ENCODE measurements around the gene UBTD1. TPM values are rescaled to one million over a fixed set of nuclear protein-coding genes. Genes with fewer than 3 reads are reported as not detected.

The UBTD1 gene
- total RNA-seq, 1 donor from 2014 or later, result 32.5 TPM

GRCh38 chr10:97529685-97530465 is 31.2 kb downstream of the UBTD1 start:
- Histone ChIP-seq H3K36me3 (ENCODE audit: control insufficient read depth, insufficient read depth, low read length) (no peaks in the 10 kb centered on the region), H3K4me3 (ENCODE audit: low read depth, low read length) (no peak overlapping the region), H3K27me3 (ENCODE audit: control insufficient read depth, insufficient read depth, low read length) (no peaks in the 10 kb centered on the region)
- no peak for DNase-seq (ENCODE audit: low read depth)
- TF ChIP-seq, protein P1, sequence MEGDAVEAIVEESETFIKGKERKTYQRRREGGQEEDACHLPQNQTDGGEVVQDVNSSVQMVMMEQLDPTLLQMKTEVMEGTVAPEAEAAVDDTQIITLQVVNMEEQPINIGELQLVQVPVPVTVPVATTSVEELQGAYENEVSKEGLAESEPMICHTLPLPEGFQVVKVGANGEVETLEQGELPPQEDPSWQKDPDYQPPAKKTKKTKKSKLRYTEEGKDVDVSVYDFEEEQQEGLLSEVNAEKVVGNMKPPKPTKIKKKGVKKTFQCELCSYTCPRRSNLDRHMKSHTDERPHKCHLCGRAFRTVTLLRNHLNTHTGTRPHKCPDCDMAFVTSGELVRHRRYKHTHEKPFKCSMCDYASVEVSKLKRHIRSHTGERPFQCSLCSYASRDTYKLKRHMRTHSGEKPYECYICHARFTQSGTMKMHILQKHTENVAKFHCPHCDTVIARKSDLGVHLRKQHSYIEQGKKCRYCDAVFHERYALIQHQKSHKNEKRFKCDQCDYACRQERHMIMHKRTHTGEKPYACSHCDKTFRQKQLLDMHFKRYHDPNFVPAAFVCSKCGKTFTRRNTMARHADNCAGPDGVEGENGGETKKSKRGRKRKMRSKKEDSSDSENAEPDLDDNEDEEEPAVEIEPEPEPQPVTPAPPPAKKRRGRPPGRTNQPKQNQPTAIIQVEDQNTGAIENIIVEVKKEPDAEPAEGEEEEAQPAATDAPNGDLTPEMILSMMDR (IDR thresholded peaks at IDR 0.05; ENCODE audit: insufficient read depth, low read length, poor library complexity, severe bottlenecking), result no peak

DNA sequence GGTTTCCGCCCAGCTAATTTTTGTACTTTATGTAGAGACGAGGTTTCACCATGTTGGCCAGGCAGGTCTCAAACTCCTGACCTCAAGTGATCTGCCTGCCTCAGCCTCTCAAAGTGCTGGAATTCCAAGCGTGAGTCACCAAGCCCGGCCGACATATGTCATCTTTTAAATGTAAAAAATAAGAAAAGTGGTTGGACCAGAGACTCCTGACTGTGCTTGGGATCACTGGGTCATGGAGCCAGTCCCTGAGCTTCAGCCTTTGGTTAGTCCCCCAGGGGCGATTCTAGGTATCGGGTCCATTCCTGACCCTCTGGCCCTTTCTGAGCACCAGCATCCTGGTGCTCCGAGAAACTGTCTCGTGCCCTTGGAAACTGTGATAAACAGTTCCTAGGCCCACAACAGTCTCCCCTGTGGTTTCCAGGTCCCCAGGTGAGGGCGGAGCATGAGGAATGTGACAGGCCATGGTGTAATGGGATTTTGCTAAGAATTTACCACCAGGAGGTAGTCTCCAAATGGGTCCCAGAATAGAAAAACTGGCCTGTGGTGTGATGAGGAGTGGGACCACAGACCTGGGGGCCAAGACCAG is 32.8 kb downstream of the UBTD1 start:
- Histone ChIP-seq H3K27me3 (ENCODE audit: control insufficient read depth, insufficient read depth, low read length) (no peaks in the 10 kb centered on the region), H3K4me3 (ENCODE audit: low read depth, low read length) (no peak overlapping the region), H3K36me3 (ENCODE audit: control insufficient read depth, insufficient read depth, low read length) (no peaks in the 10 kb centered on the region)
- TF ChIP-seq, protein P1 (IDR thresholded peaks at IDR 0.05; ENCODE audit: insufficient read depth, low read length, poor library complexity, severe bottlenecking), result no peak
- no peak for DNase-seq (ENCODE audit: low read depth)

DNA sequence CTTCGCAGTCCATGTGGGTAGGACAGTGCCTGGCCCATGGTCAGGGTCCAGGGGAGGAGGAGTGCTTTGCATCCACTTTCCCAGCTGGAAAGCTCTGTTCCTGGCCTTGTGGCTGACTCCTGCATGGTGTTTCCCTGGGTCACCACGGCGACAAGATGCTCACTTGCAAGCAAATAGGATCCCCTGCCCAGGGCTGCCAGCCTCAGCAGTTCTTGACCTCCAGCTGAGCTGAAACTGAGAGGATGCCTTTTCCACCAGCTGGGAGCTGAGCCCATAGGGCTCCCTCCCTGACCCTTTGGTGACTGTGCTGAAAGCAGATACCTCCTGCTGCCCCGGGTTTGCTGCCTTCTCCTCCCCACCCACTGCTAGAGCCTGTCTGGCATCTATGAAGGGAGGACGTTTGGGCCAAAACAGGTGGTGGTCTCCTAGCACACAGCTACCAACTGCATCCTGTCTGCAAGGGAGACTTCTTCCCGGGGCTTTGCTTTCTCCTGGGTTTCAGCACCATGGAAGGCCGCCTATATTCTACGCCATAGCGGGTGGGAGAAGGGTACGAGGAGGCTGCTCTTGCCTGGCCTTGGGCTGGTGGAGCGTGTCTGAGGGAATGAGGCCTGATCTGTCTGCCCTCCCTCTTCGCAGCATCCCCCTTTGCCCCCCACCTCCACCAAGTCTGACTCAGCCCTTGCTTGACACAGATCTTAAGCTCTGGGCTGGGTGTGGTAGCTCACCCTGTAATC is 34.4 kb downstream of the UBTD1 start:
- Histone ChIP-seq H3K36me3 (ENCODE audit: control insufficient read depth, insufficient read depth, low read length) (no peaks in the 10 kb centered on the region), H3K27me3 (ENCODE audit: control insufficient read depth, insufficient read depth, low read length) (no peaks in the 10 kb centered on the region), H3K4me3 (ENCODE audit: low read depth, low read length) (no peak overlapping the region)
- DNase-seq (ENCODE audit: low read depth), result no peak
- TF ChIP-seq, protein P1 (IDR thresholded peaks at IDR 0.05; ENCODE audit: insufficient read depth, low read length, poor library complexity, severe bottlenecking), result no peak

DNA sequence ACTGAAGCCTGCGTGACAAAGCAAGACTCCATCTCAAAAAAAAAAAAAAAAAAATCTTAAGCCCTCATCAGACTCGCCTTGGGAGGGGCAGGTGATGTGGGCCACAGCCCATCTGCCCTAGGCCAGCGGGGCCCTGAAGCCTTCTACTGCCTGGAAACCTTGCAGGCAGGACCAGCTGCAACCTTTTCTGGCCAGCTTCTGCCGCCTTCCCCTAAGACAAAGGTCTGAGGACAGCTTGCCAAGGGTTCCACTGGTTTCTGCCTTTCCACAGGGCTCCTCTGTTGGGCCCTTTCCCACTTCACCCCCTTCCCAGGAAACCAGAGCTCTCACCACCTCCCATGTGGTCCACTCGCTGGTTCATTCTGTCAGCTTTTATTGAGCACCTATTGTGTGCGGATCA is 35.2 kb downstream of the UBTD1 start:
- no peak for DNase-seq (ENCODE audit: low read depth)
- Histone ChIP-seq H3K36me3 (ENCODE audit: control insufficient read depth, insufficient read depth, low read length) (no peaks in the 10 kb centered on the region), H3K4me3 (ENCODE audit: low read depth, low read length) (no peak overlapping the region), H3K27me3 (ENCODE audit: control insufficient read depth, insufficient read depth, low read length) (no peaks in the 10 kb centered on the region)
- TF ChIP-seq, protein P1 (IDR thresholded peaks at IDR 0.05; ENCODE audit: insufficient read depth, low read length, poor library complexity, severe bottlenecking), result no peak

DNA sequence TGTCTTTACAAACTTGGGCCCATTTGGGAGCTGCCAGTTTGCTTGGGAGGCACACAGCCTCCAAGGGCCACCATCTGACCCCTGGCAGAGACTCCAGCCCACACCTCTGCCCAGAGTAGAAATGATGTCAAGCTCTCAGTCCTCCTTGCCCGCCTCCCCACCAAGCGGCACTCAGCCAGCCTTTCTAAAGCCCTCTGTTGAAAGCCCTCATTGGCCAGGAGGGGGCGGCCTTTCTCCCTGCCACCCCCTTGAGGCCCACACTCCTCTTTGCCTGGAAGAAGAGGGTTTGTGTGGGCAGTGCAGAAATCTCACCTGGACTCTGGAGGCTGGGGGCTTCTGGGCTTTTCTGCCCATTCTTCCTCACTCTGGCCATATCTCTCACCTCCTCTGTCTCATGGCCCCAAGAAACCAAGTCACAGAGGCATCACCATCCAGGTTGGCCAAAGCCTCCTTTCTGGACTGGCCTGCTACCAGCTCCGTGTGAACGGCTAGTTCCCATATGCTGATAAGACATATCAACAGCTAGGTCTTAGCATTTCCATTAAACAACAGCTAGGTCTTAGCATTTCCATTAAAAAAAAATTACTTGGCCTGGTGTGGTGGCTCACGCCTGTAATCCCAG is 36.1 kb downstream of the UBTD1 start:
- no peak for DNase-seq (ENCODE audit: low read depth)
- Histone ChIP-seq H3K36me3 (ENCODE audit: control insufficient read depth, insufficient read depth, low read length) (no peaks in the 10 kb centered on the region), H3K27me3 (ENCODE audit: control insufficient read depth, insufficient read depth, low read length) (no peaks in the 10 kb centered on the region), H3K4me3 (ENCODE audit: low read depth, low read length) (no peak overlapping the region)
- TF ChIP-seq, protein P1 (IDR thresholded peaks at IDR 0.05; ENCODE audit: insufficient read depth, low read length, poor library complexity, severe bottlenecking), result peak; percentile 50

Measured in kidney epithelial cell (primary cell).